ENCODE measurements around the gene ZFAND4. TPM values are rescaled to one million over a fixed set of nuclear protein-coding genes. Genes with fewer than 3 reads are reported as not detected.

Gene ZFAND4
- polyA plus RNA-seq, 1 donor (not counting 4 experiments of a cell fraction or from before 2014, with no cell fraction given): 2.9 TPM

GRCh38 chr10:45589009-45589408, 83.6 kb downstream of the ZFAND4 start:
- Histone ChIP-seq H3K4me1 (ENCODE audit: control insufficient read depth, extremely low read depth, insufficient read depth, low read length) (peaks cover 6% of the 10 kb centered on the region), H4K20me1 (ENCODE audit: control insufficient read depth, extremely low read depth, insufficient read depth, low read length) (no peaks in the 10 kb centered on the region), H3K9me1 (ENCODE audit: control insufficient read depth, extremely low read depth, insufficient read depth, low read length) (no peaks in the 10 kb centered on the region), H2AFZ (ENCODE audit: control insufficient read depth, low read length) (no peak overlapping the region), H3K9ac (ENCODE audit: control insufficient read depth, extremely low read depth, insufficient read depth, low read length) (no peak overlapping the region), H3K36me3 (ENCODE audit: control insufficient read depth in 2 of 2, extremely low read depth in 1 of 2, insufficient read depth in 2 of 2, low read length in 2 of 2) (no peaks in the 10 kb centered on the region), H3K27me3 (ENCODE audit: control insufficient read depth, extremely low read depth, insufficient read depth, low read length) (no peaks in the 10 kb centered on the region), H3K79me2 (ENCODE audit: control insufficient read depth, insufficient read depth, low read length) (no peaks in the 10 kb centered on the region), H3K4me2 (ENCODE audit: control insufficient read depth, extremely low read depth, insufficient read depth, low read depth, low read length) (no peak overlapping the region), H3K27ac (ENCODE audit: control insufficient read depth, insufficient read depth, low read length) (no peak overlapping the region), H3K9me3 (ENCODE audit: control insufficient read depth, low read depth, low read length) (no peaks in the 10 kb centered on the region), H3K4me3 (ENCODE audit: control insufficient read depth in 2 of 3, extremely low read depth in 1 of 3, insufficient read depth in 2 of 3, low read depth in 1 of 3, low read length in 3 of 3) (no peak overlapping the region)
- no peak for FAIRE-seq
- dilution Hi-C loops (cut with MboI; ENCODE audit: extremely low pct_ligation_motif_present, low sequenced_read_pairs): no loop called here
- DNase-seq (ENCODE audit: low read depth, low spot score): no peak
- TF ChIP-seq EZH2 (IDR thresholded peaks at IDR 0.05; ENCODE audit: low read length) (no peak), CTCF (optimal IDR thresholded peaks at IDR 0.05 in 1 of 3, IDR thresholded peaks at IDR 0.05 in 1 of 3, conservative IDR thresholded peaks at IDR 0.05 in 1 of 3; ENCODE audit: extremely low read depth in 1 of 3, insufficient read depth in 2 of 3, low read length in 3 of 3) (no peak)

- H3K9ac ChIP-seq (ENCODE audit: control insufficient read depth, extremely low read depth, insufficient read depth, low read length): no peak overlapping the region
- no peaks in the 10 kb centered on the region for H3K36me3 ChIP-seq (ENCODE audit: control insufficient read depth in 2 of 2, extremely low read depth in 1 of 2, insufficient read depth in 2 of 2, low read length in 2 of 2)
- H3K4me1 ChIP-seq (ENCODE audit: control insufficient read depth, extremely low read depth, insufficient read depth, low read length): no peaks in the 10 kb centered on the region
- TF ChIP-seq EZH2 (IDR thresholded peaks at IDR 0.05; ENCODE audit: low read length): no peak
- TF ChIP-seq CTCF (optimal IDR thresholded peaks at IDR 0.05 in 1 of 3, IDR thresholded peaks at IDR 0.05 in 1 of 3, conservative IDR thresholded peaks at IDR 0.05 in 1 of 3; ENCODE audit: extremely low read depth in 1 of 3, insufficient read depth in 2 of 3, low read length in 3 of 3): no peak
- dilution Hi-C loops (cut with MboI; ENCODE audit: extremely low pct_ligation_motif_present, low sequenced_read_pairs): no loop called here
- no peak overlapping the region for H3K4me2 ChIP-seq (ENCODE audit: control insufficient read depth, extremely low read depth, insufficient read depth, low read depth, low read length)
- no peak overlapping the region for H3K27ac ChIP-seq (ENCODE audit: control insufficient read depth, insufficient read depth, low read length)
- H3K79me2 ChIP-seq (ENCODE audit: control insufficient read depth, insufficient read depth, low read length): no peaks in the 10 kb centered on the region
- H3K9me3 ChIP-seq (ENCODE audit: control insufficient read depth, low read depth, low read length): no peaks in the 10 kb centered on the region
- H3K27me3 ChIP-seq (ENCODE audit: control insufficient read depth, extremely low read depth, insufficient read depth, low read length): no peaks in the 10 kb centered on the region
- no peaks in the 10 kb centered on the region for H4K20me1 ChIP-seq (ENCODE audit: control insufficient read depth, extremely low read depth, insufficient read depth, low read length)
- no peaks in the 10 kb centered on the region for H3K9me1 ChIP-seq (ENCODE audit: control insufficient read depth, extremely low read depth, insufficient read depth, low read length)
- DNase-seq (ENCODE audit: low read depth, low spot score): no peak
- no peak overlapping the region for H2AFZ ChIP-seq (ENCODE audit: control insufficient read depth, low read length)
- no peak overlapping the region for H3K4me3 ChIP-seq (ENCODE audit: control insufficient read depth in 2 of 3, extremely low read depth in 1 of 3, insufficient read depth in 2 of 3, low read depth in 1 of 3, low read length in 3 of 3)
- FAIRE-seq: no peak
Measured at GRCh38 chr10:45586028-45586824, 86.3 kb downstream of the ZFAND4 start.
